Duodenal mucosa (tissue), 2 donors: ENCODE results near the gene TUBA1C.

Experiments
- H3K27ac ChIP-seq: one replicate; pipeline ENCODE4 v1.7.0; 2013; ENCODE audit warnings: low read depth, low read length
- H3K27me3 ChIP-seq, 2 donors: one replicate each; pipeline ENCODE4 v1.7.0; 2013; ENCODE audit warnings: low read length in 2 of 2, control low read depth in 1 of 2; ENCODE audit not compliant: insufficient read depth in 2 of 2, control insufficient read depth in 1 of 2
- H3K36me3 ChIP-seq, 2 donors: one replicate each; pipeline ENCODE4 v1.7.0; 2013; ENCODE audit warnings: low read length in 2 of 2, control low read depth in 1 of 2; ENCODE audit not compliant: insufficient read depth in 2 of 2, control insufficient read depth in 1 of 2
- H3K4me1 ChIP-seq, 2 donors: one replicate each; pipeline ENCODE4 v1.7.0; 2013; ENCODE audit warnings: low read length in 2 of 2, control low read depth in 1 of 2; ENCODE audit not compliant: insufficient read depth in 2 of 2, control insufficient read depth in 1 of 2
- H3K4me3 ChIP-seq, 2 donors: one replicate each; pipeline ENCODE4 v1.7.0; 2013; ENCODE audit warnings: low read length in 2 of 2, low read depth in 1 of 2
- H3K9ac ChIP-seq, 2 donors: one replicate each; pipeline ENCODE4 v1.7.0; 2013; ENCODE audit warnings: low read length in 2 of 2, low read depth in 1 of 2
- H3K9me3 ChIP-seq, 2 donors: one replicate each; pipeline ENCODE4 v1.7.0; 2013; ENCODE audit warnings: low read length in 2 of 2, control low read depth in 1 of 2; ENCODE audit not compliant: control insufficient read depth in 1 of 2

TUBA1C gene

GRCh38 chr12:49264873-49265792, at the start of gene TUBA1C:
TSS of gene TUBA1C (plus strand) at chr12:49265082. CDS start at chr12:49265182, 100 bp downstream.
- Histone ChIP-seq H3K27me3 (no peaks in the 10 kb centered on the region), H3K36me3 (peaks cover 6 to 16% of the 10 kb centered on the region in 2 donors), H3K4me3 (peak within 1 kb of the TSS; percentile 72 to 98), H3K27ac (peak within 1 kb of the TSS; percentile 99), H3K4me1 (peaks cover 20 to 26% of the 10 kb centered on the region in 2 donors), H3K9me3 (no peaks in the 10 kb centered on the region), H3K9ac (peak within 1 kb of the TSS; percentile 97 to 100)

DNA sequence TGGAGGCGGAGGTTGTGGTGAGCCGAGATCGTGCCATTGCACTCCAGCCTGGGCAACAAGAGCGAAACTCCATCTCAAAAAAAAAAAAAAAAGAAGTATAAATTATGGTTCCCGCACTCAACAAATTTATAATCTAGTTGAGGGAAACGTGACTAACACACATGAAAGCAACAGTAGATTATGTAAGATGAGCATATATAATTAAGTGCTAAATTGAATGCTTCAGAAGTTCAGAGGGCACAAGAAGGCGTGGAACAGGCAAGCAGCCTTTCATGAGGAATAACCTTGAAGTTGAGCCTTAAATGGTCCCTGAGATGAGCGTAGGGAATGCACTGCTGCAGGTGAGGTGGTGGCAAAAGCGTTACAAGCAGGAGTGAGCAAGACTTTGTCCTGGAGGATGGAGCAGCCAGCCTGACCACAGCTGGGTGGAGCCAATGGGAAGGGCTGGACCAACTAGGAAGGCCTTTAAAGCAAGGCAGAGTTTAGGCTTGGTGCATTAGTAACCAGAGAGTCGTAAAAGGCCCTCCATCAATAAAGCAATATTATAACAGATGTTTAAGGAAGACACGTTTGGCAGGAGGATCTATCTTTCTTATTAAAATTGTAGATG, 45.4 kb upstream of the TUBA1C start:
- no peak overlapping the region for H3K27ac ChIP-seq

GRCh38 chr12:49220972-49221371, 43.9 kb upstream of the TUBA1C start:
- Histone ChIP-seq H3K9ac (no peak overlapping the region), H3K27me3 (no peaks in the 10 kb centered on the region), H3K4me1 (no peaks in the 10 kb centered on the region), H3K4me3 (no peak overlapping the region), H3K9me3 (no peaks in the 10 kb centered on the region), H3K27ac (no peak overlapping the region), H3K36me3 (no peaks in the 10 kb centered on the region)

More for the DNA sequence above, 45.4 kb upstream of the TUBA1C start:
- Histone ChIP-seq H3K36me3 (no peaks in the 10 kb centered on the region), H3K27me3 (no peaks in the 10 kb centered on the region), H3K4me3 (no peak overlapping the region), H3K9ac (no peak overlapping the region), H3K9me3 (no peaks in the 10 kb centered on the region), H3K4me1 (peaks cover 0 to 8% of the 10 kb centered on the region in 2 donors)

DNA sequence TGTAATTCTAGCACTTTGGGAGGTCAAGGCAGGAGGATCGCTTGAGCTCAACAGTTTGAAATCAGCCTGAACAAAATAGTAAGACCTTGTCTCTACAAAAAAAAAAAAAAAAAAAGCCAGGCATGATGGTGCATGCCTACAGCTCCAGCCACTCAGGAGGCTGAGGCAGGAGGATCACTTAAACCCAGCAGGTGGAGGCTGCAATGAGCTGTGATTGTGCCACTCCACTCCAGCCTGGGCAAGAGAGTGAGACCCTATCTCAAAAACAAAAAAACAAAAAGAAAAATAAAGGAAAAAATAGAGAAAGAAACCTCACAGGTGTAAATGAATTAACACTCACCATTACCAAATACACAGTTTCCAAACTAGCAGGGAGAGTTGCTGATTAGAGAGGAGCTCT, 41.8 kb upstream of the TUBA1C start:
- no peaks in the 10 kb centered on the region for H3K27me3 ChIP-seq
- no peak overlapping the region for H3K9ac ChIP-seq
- H3K9me3 ChIP-seq: no peaks in the 10 kb centered on the region
- H3K4me3 ChIP-seq: no peak overlapping the region
- H3K4me1 ChIP-seq: no peaks in the 10 kb centered on the region
- H3K36me3 ChIP-seq: no peaks in the 10 kb centered on the region
- peak overlapping the region; percentile 13 for H3K27ac ChIP-seq

GRCh38 chr12:49223590-49224369, 41.1 kb upstream of the TUBA1C start:
- no peaks in the 10 kb centered on the region for H3K9me3 ChIP-seq
- no peak overlapping the region for H3K4me3 ChIP-seq
- H3K4me1 ChIP-seq: no peaks in the 10 kb centered on the region
- H3K27me3 ChIP-seq: no peaks in the 10 kb centered on the region
- no peaks in the 10 kb centered on the region for H3K36me3 ChIP-seq
- H3K9ac ChIP-seq: no peak overlapping the region
- no peak overlapping the region for H3K27ac ChIP-seq

DNA sequence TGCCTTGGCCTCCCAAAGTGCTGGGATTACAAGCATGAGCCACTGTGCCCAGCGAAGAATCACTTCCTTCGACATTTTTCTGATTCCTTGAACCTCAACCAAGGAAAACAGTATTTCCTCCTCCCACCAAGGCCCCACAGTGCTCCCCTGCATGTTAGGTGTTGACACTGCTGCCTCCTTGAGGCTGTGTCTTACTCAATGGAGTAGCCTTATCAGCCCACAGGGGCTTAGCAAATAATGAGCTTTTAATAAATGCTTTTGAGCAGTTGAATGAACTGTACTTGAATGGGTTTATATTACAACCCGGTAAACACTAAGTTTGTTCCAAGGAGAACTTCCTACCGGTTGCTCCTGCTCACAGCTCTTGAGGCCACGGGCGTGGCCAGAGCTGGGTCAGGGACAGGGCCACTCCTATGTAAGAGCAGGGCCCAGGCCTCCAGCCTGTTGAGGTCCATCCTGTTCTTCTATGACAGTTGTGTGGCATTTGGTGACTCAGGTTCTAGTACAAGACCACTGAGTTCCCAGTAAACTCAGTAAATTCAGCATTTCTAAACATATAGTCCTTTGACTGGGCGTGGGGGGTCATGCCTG, 39.2 kb upstream of the TUBA1C start:
- Histone ChIP-seq H3K4me3 (no peak overlapping the region), H3K27ac (no peak overlapping the region), H3K27me3 (no peaks in the 10 kb centered on the region), H3K36me3 (no peaks in the 10 kb centered on the region), H3K4me1 (peaks cover 0 to 5% of the 10 kb centered on the region in 2 donors), H3K9ac (no peak overlapping the region), H3K9me3 (no peaks in the 10 kb centered on the region)

DNA sequence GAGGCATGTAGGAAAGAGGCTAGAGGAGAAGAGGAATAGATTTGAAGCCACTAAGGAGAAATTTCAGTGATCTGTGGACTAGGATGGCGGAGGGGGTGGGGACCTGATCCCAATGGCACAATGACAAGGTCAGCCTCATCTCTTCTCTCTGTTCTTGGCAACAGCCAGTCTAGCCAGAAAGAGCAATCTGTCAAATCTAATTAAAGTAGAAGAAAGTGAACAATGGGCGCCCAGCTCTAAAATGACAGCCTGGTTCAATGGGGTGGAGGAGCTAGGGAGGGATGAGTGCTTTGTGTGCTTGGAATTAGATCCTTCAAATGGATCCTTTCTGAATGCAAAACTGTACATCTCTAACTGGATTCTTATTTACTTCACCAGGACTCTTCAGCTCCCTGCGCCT, 37.2 kb upstream of the TUBA1C start:
- H3K4me1 ChIP-seq: peaks cover 0 to 12% of the 10 kb centered on the region in 2 donors
- no peak overlapping the region for H3K9ac ChIP-seq
- no peak overlapping the region for H3K27ac ChIP-seq
- no peaks in the 10 kb centered on the region for H3K9me3 ChIP-seq
- no peaks in the 10 kb centered on the region for H3K27me3 ChIP-seq
- H3K4me3 ChIP-seq: no peak overlapping the region
- H3K36me3 ChIP-seq: no peaks in the 10 kb centered on the region

GRCh38 chr12:49228653-49229052, 36.2 kb upstream of the TUBA1C start:
- Histone ChIP-seq H3K27ac (no peak overlapping the region), H3K4me1 (peaks cover under 1 to 21% of the 10 kb centered on the region in 2 donors), H3K36me3 (no peaks in the 10 kb centered on the region), H3K27me3 (no peaks in the 10 kb centered on the region), H3K9ac (no peak overlapping the region), H3K4me3 (no peak overlapping the region), H3K9me3 (no peaks in the 10 kb centered on the region)

- no peaks in the 10 kb centered on the region for H3K9me3 ChIP-seq
- no peak overlapping the region for H3K27ac ChIP-seq
- peaks cover 7 to 27% of the 10 kb centered on the region in 2 donors for H3K4me1 ChIP-seq
- no peak overlapping the region for H3K4me3 ChIP-seq
- H3K9ac ChIP-seq: peak overlapping the region in 1 of 2 donors; percentile 11
- H3K36me3 ChIP-seq: no peaks in the 10 kb centered on the region
- no peaks in the 10 kb centered on the region for H3K27me3 ChIP-seq
Measured at GRCh38 chr12:49230176-49230804, 34.6 kb upstream of the TUBA1C start.
